ENCODE measurements around the gene CARM1.

GRCh38 chr19:10872546-10873107 is 1.3 kb downstream of the CARM1 start:
- TF ChIP-seq CTCF (IDR thresholded peaks at IDR 0.05 in 2 of 3, conservative IDR thresholded peaks at IDR 0.05 in 1 of 3; ENCODE audit: borderline replicate concordance in 1 of 3, insufficient read depth in 1 of 3, low read depth in 2 of 3, low read length in 2 of 3) = no peak
- no peak for TF ChIP-seq POLR2A (IDR thresholded peaks at IDR 0.05; ENCODE audit: borderline replicate concordance, extremely low read depth, insufficient read depth, insufficient read length)
- no peak for TF ChIP-seq RAD21 (IDR thresholded peaks at IDR 0.05; ENCODE audit: low read depth)
- TF ChIP-seq YY1 (IDR thresholded peaks at IDR 0.05; ENCODE audit: extremely low read depth, insufficient replicate concordance, low read depth, low read length) = no peak
- no peak for TF ChIP-seq JUND (IDR thresholded peaks at IDR 0.05)
- no peak for TF ChIP-seq TCF7L2 (IDR thresholded peaks at IDR 0.05; ENCODE audit: borderline replicate concordance, extremely low read depth, insufficient read depth, insufficient read length)
- no peak for TF ChIP-seq SP1 (IDR thresholded peaks at IDR 0.05; ENCODE audit: low read depth)
- TF ChIP-seq POLR2AphosphoS5 (IDR thresholded peaks at IDR 0.05; ENCODE audit: low read depth, low read length) = no peak
- TF ChIP-seq ZNF274 (IDR thresholded peaks at IDR 0.05; ENCODE audit: low read depth, low read length) = no peak
- no peak for TF ChIP-seq EZH2 (IDR thresholded peaks at IDR 0.05)
- TF ChIP-seq, protein P1, sequence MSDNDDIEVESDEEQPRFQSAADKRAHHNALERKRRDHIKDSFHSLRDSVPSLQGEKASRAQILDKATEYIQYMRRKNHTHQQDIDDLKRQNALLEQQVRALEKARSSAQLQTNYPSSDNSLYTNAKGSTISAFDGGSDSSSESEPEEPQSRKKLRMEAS (IDR thresholded peaks at IDR 0.05) = no peak
- no peak for TF ChIP-seq ATF3 (IDR thresholded peaks at IDR 0.05)
